ENCODE measurements around the gene NOD1.

DNA sequence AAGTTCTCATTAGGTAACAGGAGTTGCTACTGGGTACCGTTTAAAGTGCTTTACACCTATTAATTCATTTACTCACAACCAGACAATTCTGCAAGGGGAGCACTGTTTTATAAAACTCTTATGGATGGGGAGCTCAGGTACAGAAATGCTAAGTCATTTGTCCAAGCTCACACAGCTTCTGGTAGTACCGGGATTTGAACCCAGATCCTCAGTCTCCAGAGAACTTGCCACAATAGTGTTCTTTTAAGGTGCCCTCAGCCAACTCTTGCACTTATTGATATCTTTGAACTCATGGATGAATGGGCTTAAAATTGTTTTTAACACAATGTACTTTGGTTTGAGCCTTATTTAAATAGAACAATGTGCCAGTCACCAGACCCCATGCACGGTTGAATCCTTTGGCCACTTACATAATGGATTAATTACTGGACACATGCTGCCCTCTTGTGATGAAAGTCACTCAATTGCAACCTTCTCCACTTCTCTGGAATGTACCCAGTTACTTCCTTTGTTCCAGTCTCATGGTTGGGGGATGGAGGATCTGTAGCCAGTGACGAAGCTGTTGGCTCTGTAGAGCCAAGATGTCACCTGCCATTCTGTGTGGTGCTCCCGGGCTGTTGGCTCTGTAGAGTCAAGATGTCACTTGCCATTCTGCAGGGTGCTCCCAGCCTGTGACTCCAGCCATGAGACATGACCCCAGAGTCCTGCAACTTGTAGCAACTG lies 65.6 kb downstream of the NOD1 start:
- TF ChIP-seq CTCF (IDR thresholded peaks at IDR 0.05), result peak; percentile 3 to 61 (median 51)
- TF ChIP-seq POLR2AphosphoS5 (IDR thresholded peaks at IDR 0.05; ENCODE audit: insufficient read depth in 1 of 2, low read depth in 1 of 2), result peak in 1 of 2 donors; percentile 65
- no peak for TF ChIP-seq POLR2A (IDR thresholded peaks at IDR 0.05)
